Right ventricle myocardium inferior (tissue), 1 donor: ENCODE measurements around the gene NSDHL. TPM values are rescaled to one million over a fixed set of nuclear protein-coding genes. Genes with fewer than 3 reads are reported as not detected.
"Not testable (repeated sequence)": the region's sequence is repeated elsewhere in the genome, so short reads cannot be mapped to it uniquely, and the experiment has no call there.

ENCODE experiments used
- ATAC-seq: fragments of 200-7000 bp; cut with Tn5 transposase; one replicate; pipeline ENCODE4 v1.9.1; 2020; ENCODE audit warnings: mild to moderate bottlenecking, moderate library complexity
- DNase-seq: peaks from one replicate; pipeline ENCODE4 v3.0.0; 2021; ENCODE audit errors: missing footprints
- intact Hi-C: fragments of 100-400 bp; cut with DNase I; formaldehyde crosslinking; loops from one replicate; pipeline ENCODE4 v1.11.0; 2022
- total RNA-seq: library from RNA; stranded (reverse); fragmentation: NEBNext Ultra II Directional; extraction: Animal tissue kit (Norgen Biotek cat#: 25700); gene quantifications from one replicate; pipeline ENCODE4 v1.2.1, GENCODE V29; 2021
- donor health status: DM: no; HTN: yes; CAD: no; lungs with severe emphysema.

Gene NSDHL
- total RNA-seq, 1 donor from 2014 or later: 23.4 TPM

GRCh38 chrX:152904151-152905080 lies 73.6 kb downstream of the NSDHL start:
- intact Hi-C loops: no loop called here
- DNase-seq (no peak), ATAC-seq (peak; percentile 50)

GRCh38 chrX:152905081-152905420 lies 74.2 kb downstream of the NSDHL start:
- intact Hi-C loops: no loop called here
- DNase-seq: no peak
- no peak for ATAC-seq

- intact Hi-C loops: no loop called here
- ATAC-seq (no peak), DNase-seq (no peak)
Observed at GRCh38 chrX:152907084-152907651, 76.3 kb downstream of the NSDHL start.

GRCh38 chrX:152908486-152908885 lies 77.6 kb downstream of the NSDHL start:
- ATAC-seq (no peak), DNase-seq (no peak)
- intact Hi-C loops: no loop called here

- DNase-seq, ATAC-seq, intact Hi-C loops: not testable (repeated sequence)
Observed at GRCh38 chrX:152910018-152910417, 79.2 kb downstream of the NSDHL start.

GRCh38 chrX:152912106-152912505 lies 81.2 kb downstream of the NSDHL start:
- DNase-seq (no peak), ATAC-seq (no peak)
- intact Hi-C loops: no loop called here

- intact Hi-C loops: no loop called here
- no peak for ATAC-seq
- DNase-seq: no peak
Observed at GRCh38 chrX:152912641-152913040, 81.8 kb downstream of the NSDHL start.

GRCh38 chrX:152913346-152913745 lies 82.5 kb downstream of the NSDHL start:
- intact Hi-C loops: no loop called here
- DNase-seq (no peak), ATAC-seq (no peak)

GRCh38 chrX:152913910-152914309 lies 83.0 kb downstream of the NSDHL start:
- intact Hi-C loops: no loop called here
- DNase-seq (no peak), ATAC-seq (no peak)

GRCh38 chrX:152915541-152916241 lies 84.8 kb downstream of the NSDHL start:
- no peak for DNase-seq
- intact Hi-C loops: no loop called here

GRCh38 chrX:152917656-152918579 lies 87.1 kb downstream of the NSDHL start:
- DNase-seq (no peak), ATAC-seq (no peak)
- intact Hi-C loops: no loop called here

More at GRCh38 chrX:152915541-152916241, 84.8 kb downstream of the NSDHL start:
- ATAC-seq: no peak

- DNase-seq (no peak), ATAC-seq (no peak)
- intact Hi-C loops: no loop called here
Observed at GRCh38 chrX:152918707-152919106, 87.8 kb downstream of the NSDHL start.

Other genes starting within 250 kb of the NSDHL start
- gene GABRQ, start 193.2 kb upstream of the NSDHL start, total RNA-seq: not detected
- not detected for gene MAGEA3, start 132.3 kb upstream of the NSDHL start, total RNA-seq
- gene CSAG2, start 121.8 kb upstream of the NSDHL start, total RNA-seq: not detected
- gene MAGEA2B, start 116.4 kb upstream of the NSDHL start, total RNA-seq: not detected
- gene CSAG1, start 97.3 kb upstream of the NSDHL start, total RNA-seq: not detected
- gene MAGEA12, start 97.3 kb upstream of the NSDHL start, total RNA-seq: not detected
- gene MAGEA2, start 77.2 kb upstream of the NSDHL start, total RNA-seq: not detected
- not detected for gene CSAG3, start 71.8 kb upstream of the NSDHL start, total RNA-seq
- not detected for gene MAGEA6, start 61.4 kb upstream of the NSDHL start, total RNA-seq
- gene CETN2, start 306 bp upstream of the NSDHL start, total RNA-seq: 25.1 TPM
- gene ZNF185, start 67.0 kb downstream of the NSDHL start, total RNA-seq: 1.9 TPM
- gene PNMA5, start 163.1 kb downstream of the NSDHL start, total RNA-seq: not detected
- gene PNMA3, start 225.4 kb downstream of the NSDHL start, total RNA-seq: 1.4 TPM
- gene PNMA6A, start 241.4 kb downstream of the NSDHL start, total RNA-seq: 2.2 TPM